ENCODE data around the gene GAS7.

Gene GAS7

GRCh38 chr17:9944704-9945103, 253.7 kb downstream of the GAS7 start:
- TF ChIP-seq CTCF (IDR thresholded peaks at IDR 0.05; ENCODE audit: borderline replicate concordance, control extremely low read depth, extremely low read depth, insufficient read depth, missing control alignments), result no peak
- DNase-seq (ENCODE audit: low spot score), result no peak
- in situ Hi-C loops (cut with MboI; ENCODE audit: low sequenced_read_pairs, unreplicated experiment), result no loop called here

- in situ Hi-C loops (cut with MboI; ENCODE audit: low sequenced_read_pairs, unreplicated experiment), result no loop called here
- TF ChIP-seq CTCF (IDR thresholded peaks at IDR 0.05; ENCODE audit: borderline replicate concordance, control extremely low read depth, extremely low read depth, insufficient read depth, missing control alignments), result no peak
- DNase-seq (ENCODE audit: low spot score), result no peak
Measured at GRCh38 chr17:9943343-9943742, 255.1 kb downstream of the GAS7 start.

GRCh38 chr17:9942885-9943284, 255.5 kb downstream of the GAS7 start:
- no peak for DNase-seq (ENCODE audit: low spot score)
- TF ChIP-seq CTCF (IDR thresholded peaks at IDR 0.05; ENCODE audit: borderline replicate concordance, control extremely low read depth, extremely low read depth, insufficient read depth, missing control alignments), result no peak
- in situ Hi-C loops (cut with MboI; ENCODE audit: low sequenced_read_pairs, unreplicated experiment), result no loop called here

GRCh38 chr17:9941305-9941704, 257.1 kb downstream of the GAS7 start:
- in situ Hi-C loops (cut with MboI; ENCODE audit: low sequenced_read_pairs, unreplicated experiment), result no loop called here
- TF ChIP-seq CTCF (IDR thresholded peaks at IDR 0.05; ENCODE audit: borderline replicate concordance, control extremely low read depth, extremely low read depth, insufficient read depth, missing control alignments), result no peak
- no peak for DNase-seq (ENCODE audit: low spot score)

GRCh38 chr17:9940841-9941240, 257.6 kb downstream of the GAS7 start:
- in situ Hi-C loops (cut with MboI; ENCODE audit: low sequenced_read_pairs, unreplicated experiment), result no loop called here
- no peak for TF ChIP-seq CTCF (IDR thresholded peaks at IDR 0.05; ENCODE audit: borderline replicate concordance, control extremely low read depth, extremely low read depth, insufficient read depth, missing control alignments)
- DNase-seq (ENCODE audit: low spot score), result no peak

GRCh38 chr17:9938764-9939163, 259.6 kb downstream of the GAS7 start:
- TF ChIP-seq CTCF (IDR thresholded peaks at IDR 0.05; ENCODE audit: borderline replicate concordance, control extremely low read depth, extremely low read depth, insufficient read depth, missing control alignments), result no peak
- no peak for DNase-seq (ENCODE audit: low spot score)
- in situ Hi-C loops (cut with MboI; ENCODE audit: low sequenced_read_pairs, unreplicated experiment), result no loop called here

GRCh38 chr17:9937901-9938300, 260.5 kb downstream of the GAS7 start:
- DNase-seq (ENCODE audit: low spot score), result no peak
- in situ Hi-C loops (cut with MboI; ENCODE audit: low sequenced_read_pairs, unreplicated experiment), result no loop called here
- no peak for TF ChIP-seq CTCF (IDR thresholded peaks at IDR 0.05; ENCODE audit: borderline replicate concordance, control extremely low read depth, extremely low read depth, insufficient read depth, missing control alignments)
